Thyroid gland (tissue), 4 donors: Measurements from ENCODE around the gene SLC35A4.

Source experiments
- POLR2A ChIP-seq, 2 donors: fragments of 450-650 bp; IDR thresholded peaks; one replicate each; pipeline ENCODE4 v1.6.1; 2017; ENCODE audit warnings: antibody characterized with exemption in 2 of 2, mild to moderate bottlenecking in 2 of 2, moderate library complexity in 1 of 2
- TF ChIP-seq, protein P1 (sequence below), 6 experiments: fragments of 200-600 bp in 3 of 6; fragments of 450-650 bp in 3 of 6; sonication (generic) in 3 of 6; IDR thresholded peaks; one replicate each; pipeline ENCODE4 v1.5.1; 2016 to 2019; ENCODE audit warnings: antibody characterized with exemption in 6 of 6, mild to moderate bottlenecking in 2 of 6, inconsistent platforms in 1 of 6, moderate library complexity in 1 of 6

- TF ChIP-seq, protein P1, sequence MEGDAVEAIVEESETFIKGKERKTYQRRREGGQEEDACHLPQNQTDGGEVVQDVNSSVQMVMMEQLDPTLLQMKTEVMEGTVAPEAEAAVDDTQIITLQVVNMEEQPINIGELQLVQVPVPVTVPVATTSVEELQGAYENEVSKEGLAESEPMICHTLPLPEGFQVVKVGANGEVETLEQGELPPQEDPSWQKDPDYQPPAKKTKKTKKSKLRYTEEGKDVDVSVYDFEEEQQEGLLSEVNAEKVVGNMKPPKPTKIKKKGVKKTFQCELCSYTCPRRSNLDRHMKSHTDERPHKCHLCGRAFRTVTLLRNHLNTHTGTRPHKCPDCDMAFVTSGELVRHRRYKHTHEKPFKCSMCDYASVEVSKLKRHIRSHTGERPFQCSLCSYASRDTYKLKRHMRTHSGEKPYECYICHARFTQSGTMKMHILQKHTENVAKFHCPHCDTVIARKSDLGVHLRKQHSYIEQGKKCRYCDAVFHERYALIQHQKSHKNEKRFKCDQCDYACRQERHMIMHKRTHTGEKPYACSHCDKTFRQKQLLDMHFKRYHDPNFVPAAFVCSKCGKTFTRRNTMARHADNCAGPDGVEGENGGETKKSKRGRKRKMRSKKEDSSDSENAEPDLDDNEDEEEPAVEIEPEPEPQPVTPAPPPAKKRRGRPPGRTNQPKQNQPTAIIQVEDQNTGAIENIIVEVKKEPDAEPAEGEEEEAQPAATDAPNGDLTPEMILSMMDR (IDR thresholded peaks at IDR 0.05), result no peak
- peak in 1 of 2 donors; percentile 95 for TF ChIP-seq POLR2A (IDR thresholded peaks at IDR 0.05)
These were observed 7.4 kb upstream of the SLC35A4 start, which contains the start of gene SRA1 for GRCh38 chr5:140557136-140557805.
